Liver (tissue), 3 donors: Measurements from ENCODE around the gene CXCL16.
"Not testable (repeated sequence)": the region's sequence is repeated elsewhere in the genome, so short reads cannot be mapped to it uniquely, and the experiment has no call there.

Source experiments
- EGR1 ChIP-seq, 2 donors: IDR thresholded peaks; 2 replicates each; pipeline ENCODE4 v1.6.1; 2016 to 2018; ENCODE audit warnings: antibody characterized with exemption in 2 of 2, low read depth in 2 of 2
- FOXA2 ChIP-seq: IDR thresholded peaks from 2 replicates; pipeline ENCODE4 v1.6.1; 2016; ENCODE audit warnings: antibody characterized with exemption
- GABPA ChIP-seq, 2 donors: IDR thresholded peaks in 1 of 2; conservative IDR thresholded peaks in 1 of 2; 2 replicates each; pipeline ENCODE4 v1.6.1; 2016; ENCODE audit warnings: antibody characterized with exemption in 2 of 2, mild to moderate bottlenecking in 1 of 2, moderate library complexity in 1 of 2
- JUND ChIP-seq, 2 donors: IDR thresholded peaks; 2 replicates each; pipeline ENCODE4 v1.6.1; 2016; ENCODE audit warnings: antibody characterized with exemption in 2 of 2
- RAD21 ChIP-seq, 2 donors: IDR thresholded peaks; 2 replicates each; pipeline ENCODE4 v1.6.1; 2016; ENCODE audit warnings: antibody characterized with exemption in 2 of 2, mild to moderate bottlenecking in 2 of 2
- RXRA ChIP-seq, 2 donors: IDR thresholded peaks; 2 replicates each; pipeline ENCODE4 v1.6.1; 2017 to 2018; ENCODE audit warnings: antibody characterized with exemption in 2 of 2, mild to moderate bottlenecking in 1 of 2
- SP1 ChIP-seq: IDR thresholded peaks from 2 replicates; pipeline ENCODE4 v1.6.1; 2018; ENCODE audit warnings: antibody characterized with exemption, mild to moderate bottlenecking
- TAF1 ChIP-seq: conservative IDR thresholded peaks from 2 replicates; pipeline ENCODE4 v1.6.1; 2016; ENCODE audit warnings: antibody characterized with exemption, mild to moderate bottlenecking
- YY1 ChIP-seq: IDR thresholded peaks from 2 replicates; pipeline ENCODE4 v1.6.1; 2016; ENCODE audit warnings: antibody characterized with exemption, mild to moderate bottlenecking
- TF ChIP-seq, protein P1 (sequence below): fragments of 150-350 bp; IDR thresholded peaks from 2 replicates; pipeline ENCODE4 v1.5.1; 2017; ENCODE audit warnings: improper control_type of control experiment, low read depth, low read length; ENCODE audit not compliant: missing input control
- TF ChIP-seq, protein P2 (sequence below): IDR thresholded peaks from 2 replicates; pipeline ENCODE4 v1.6.1; 2016; ENCODE audit warnings: antibody characterized with exemption, mild to moderate bottlenecking
- TF ChIP-seq, protein P3 (sequence below): IDR thresholded peaks from 2 replicates; pipeline ENCODE4 v1.6.1; 2016; ENCODE audit warnings: antibody characterized with exemption
- TF ChIP-seq, protein P4 (sequence below): IDR thresholded peaks from 2 replicates; pipeline ENCODE4 v1.6.1; 2016; ENCODE audit warnings: antibody characterized with exemption
- donor health status: healthy.
- donor health status: healthy.

DNA sequence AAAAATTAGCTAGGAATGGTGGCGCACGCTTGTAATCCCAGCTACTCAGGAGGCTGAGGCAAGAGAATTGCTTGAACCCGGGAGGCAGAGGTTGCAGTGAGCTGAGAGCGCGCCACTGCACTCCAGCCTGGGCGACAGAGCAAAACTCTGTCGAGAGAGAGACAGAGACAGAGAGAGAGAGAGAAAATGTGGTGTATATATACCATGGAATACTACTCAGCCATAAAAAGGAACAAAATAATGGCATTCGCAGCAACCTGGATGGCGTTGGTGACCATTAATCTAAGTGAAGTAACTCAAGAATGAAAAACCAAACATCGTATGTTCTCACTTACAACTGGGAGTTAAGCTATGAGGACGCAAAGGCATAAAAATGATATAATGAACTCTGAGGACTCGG is 49.9 kb downstream of the CXCL16 start:
- not testable (repeated sequence) for TF ChIP-seq YY1; EGR1 (IDR thresholded peaks at IDR 0.05; ENCODE audit: low read depth in 2 of 2); TAF1; GABPA (IDR thresholded peaks at IDR 0.05 in 1 of 2, conservative IDR thresholded peaks at IDR 0.05 in 1 of 2); RAD21 (IDR thresholded peaks at IDR 0.05); JUND (IDR thresholded peaks at IDR 0.05); SP1; RXRA (IDR thresholded peaks at IDR 0.05); FOXA2
- TF ChIP-seq, protein P1, sequence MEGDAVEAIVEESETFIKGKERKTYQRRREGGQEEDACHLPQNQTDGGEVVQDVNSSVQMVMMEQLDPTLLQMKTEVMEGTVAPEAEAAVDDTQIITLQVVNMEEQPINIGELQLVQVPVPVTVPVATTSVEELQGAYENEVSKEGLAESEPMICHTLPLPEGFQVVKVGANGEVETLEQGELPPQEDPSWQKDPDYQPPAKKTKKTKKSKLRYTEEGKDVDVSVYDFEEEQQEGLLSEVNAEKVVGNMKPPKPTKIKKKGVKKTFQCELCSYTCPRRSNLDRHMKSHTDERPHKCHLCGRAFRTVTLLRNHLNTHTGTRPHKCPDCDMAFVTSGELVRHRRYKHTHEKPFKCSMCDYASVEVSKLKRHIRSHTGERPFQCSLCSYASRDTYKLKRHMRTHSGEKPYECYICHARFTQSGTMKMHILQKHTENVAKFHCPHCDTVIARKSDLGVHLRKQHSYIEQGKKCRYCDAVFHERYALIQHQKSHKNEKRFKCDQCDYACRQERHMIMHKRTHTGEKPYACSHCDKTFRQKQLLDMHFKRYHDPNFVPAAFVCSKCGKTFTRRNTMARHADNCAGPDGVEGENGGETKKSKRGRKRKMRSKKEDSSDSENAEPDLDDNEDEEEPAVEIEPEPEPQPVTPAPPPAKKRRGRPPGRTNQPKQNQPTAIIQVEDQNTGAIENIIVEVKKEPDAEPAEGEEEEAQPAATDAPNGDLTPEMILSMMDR = not testable (repeated sequence)
- TF ChIP-seq, protein P2, sequence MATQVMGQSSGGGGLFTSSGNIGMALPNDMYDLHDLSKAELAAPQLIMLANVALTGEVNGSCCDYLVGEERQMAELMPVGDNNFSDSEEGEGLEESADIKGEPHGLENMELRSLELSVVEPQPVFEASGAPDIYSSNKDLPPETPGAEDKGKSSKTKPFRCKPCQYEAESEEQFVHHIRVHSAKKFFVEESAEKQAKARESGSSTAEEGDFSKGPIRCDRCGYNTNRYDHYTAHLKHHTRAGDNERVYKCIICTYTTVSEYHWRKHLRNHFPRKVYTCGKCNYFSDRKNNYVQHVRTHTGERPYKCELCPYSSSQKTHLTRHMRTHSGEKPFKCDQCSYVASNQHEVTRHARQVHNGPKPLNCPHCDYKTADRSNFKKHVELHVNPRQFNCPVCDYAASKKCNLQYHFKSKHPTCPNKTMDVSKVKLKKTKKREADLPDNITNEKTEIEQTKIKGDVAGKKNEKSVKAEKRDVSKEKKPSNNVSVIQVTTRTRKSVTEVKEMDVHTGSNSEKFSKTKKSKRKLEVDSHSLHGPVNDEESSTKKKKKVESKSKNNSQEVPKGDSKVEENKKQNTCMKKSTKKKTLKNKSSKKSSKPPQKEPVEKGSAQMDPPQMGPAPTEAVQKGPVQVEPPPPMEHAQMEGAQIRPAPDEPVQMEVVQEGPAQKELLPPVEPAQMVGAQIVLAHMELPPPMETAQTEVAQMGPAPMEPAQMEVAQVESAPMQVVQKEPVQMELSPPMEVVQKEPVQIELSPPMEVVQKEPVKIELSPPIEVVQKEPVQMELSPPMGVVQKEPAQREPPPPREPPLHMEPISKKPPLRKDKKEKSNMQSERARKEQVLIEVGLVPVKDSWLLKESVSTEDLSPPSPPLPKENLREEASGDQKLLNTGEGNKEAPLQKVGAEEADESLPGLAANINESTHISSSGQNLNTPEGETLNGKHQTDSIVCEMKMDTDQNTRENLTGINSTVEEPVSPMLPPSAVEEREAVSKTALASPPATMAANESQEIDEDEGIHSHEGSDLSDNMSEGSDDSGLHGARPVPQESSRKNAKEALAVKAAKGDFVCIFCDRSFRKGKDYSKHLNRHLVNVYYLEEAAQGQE = not testable (repeated sequence)
- TF ChIP-seq, protein P3, sequence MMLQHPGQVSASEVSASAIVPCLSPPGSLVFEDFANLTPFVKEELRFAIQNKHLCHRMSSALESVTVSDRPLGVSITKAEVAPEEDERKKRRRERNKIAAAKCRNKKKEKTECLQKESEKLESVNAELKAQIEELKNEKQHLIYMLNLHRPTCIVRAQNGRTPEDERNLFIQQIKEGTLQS = not testable (repeated sequence)
- TF ChIP-seq, protein P4, sequence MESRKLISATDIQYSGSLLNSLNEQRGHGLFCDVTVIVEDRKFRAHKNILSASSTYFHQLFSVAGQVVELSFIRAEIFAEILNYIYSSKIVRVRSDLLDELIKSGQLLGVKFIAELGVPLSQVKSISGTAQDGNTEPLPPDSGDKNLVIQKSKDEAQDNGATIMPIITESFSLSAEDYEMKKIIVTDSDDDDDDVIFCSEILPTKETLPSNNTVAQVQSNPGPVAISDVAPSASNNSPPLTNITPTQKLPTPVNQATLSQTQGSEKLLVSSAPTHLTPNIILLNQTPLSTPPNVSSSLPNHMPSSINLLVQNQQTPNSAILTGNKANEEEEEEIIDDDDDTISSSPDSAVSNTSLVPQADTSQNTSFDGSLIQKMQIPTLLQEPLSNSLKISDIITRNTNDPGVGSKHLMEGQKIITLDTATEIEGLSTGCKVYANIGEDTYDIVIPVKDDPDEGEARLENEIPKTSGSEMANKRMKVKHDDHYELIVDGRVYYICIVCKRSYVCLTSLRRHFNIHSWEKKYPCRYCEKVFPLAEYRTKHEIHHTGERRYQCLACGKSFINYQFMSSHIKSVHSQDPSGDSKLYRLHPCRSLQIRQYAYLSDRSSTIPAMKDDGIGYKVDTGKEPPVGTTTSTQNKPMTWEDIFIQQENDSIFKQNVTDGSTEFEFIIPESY = not testable (repeated sequence)
